NCI-H146 (cell line): Measurements from ENCODE around the gene KRTAP9-6.
"Not testable (repeated sequence)": the region's sequence is repeated elsewhere in the genome, so short reads cannot be mapped to it uniquely, and the experiment has no call there.

Experiments used
- DNase-seq: peaks from one replicate; lab custom pipeline; 2025; lab: John Stamatoyannopoulos, UW

The KRTAP9-6 gene

GRCh38 chr17:41265078-41265477 lies at the start of gene KRTAP9-6:
Gene KRTAP9-6 (plus strand): TSS chr17:41265378. CDS start chr17:41265378, 0 bp downstream.
- DNase-seq, result no peak

DNA sequence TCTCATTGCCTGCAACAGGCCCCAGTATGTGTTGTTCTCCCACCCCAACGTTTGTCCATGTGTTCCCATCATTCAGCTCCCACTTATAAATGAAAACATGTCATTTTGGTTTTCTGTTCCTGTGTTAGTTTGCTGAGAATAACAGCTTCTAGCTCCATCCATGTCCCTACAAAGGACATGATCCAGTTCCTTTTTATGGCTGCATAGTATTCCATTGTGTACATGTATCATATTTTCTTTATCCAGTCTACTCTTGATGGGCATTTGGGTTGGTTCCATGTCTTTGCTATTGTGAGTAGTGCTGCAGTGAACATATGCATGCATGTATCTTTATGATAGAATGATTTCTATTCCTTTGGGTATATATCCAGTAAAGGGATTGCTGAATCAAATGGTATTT lies 49.5 kb upstream of the KRTAP9-6 start:
- no peak for DNase-seq

- DNase-seq, result no peak
Measured at GRCh38 chr17:41223821-41224220, 41.4 kb upstream of the KRTAP9-6 start.

DNA sequence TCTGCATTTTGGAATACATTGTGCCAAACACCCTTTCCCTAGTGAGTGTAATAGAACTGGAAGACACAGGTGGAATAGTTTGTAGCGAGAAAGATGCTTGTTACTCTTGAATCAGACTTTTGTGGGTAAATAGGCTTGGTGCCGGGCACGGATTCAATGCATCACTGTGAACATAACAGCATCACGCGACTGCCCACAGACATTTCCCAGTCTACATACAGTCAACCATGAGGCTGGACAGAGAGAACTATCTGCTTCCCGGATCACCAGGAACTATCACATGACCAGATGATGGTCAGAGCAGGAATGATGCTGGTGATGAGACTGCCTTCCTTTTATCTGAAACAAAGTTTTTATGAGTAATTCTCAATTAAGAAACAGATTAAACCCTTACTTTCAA lies 39.1 kb upstream of the KRTAP9-6 start:
- no peak for DNase-seq

- DNase-seq, result not testable (repeated sequence)
Measured at GRCh38 chr17:41226598-41227095, 38.5 kb upstream of the KRTAP9-6 start, which contains the start of gene KRTAP9-2. Gene KRTAP9-2 (plus strand): TSS chr17:41226648. CDS start chr17:41226655, 7 bp downstream.

DNA sequence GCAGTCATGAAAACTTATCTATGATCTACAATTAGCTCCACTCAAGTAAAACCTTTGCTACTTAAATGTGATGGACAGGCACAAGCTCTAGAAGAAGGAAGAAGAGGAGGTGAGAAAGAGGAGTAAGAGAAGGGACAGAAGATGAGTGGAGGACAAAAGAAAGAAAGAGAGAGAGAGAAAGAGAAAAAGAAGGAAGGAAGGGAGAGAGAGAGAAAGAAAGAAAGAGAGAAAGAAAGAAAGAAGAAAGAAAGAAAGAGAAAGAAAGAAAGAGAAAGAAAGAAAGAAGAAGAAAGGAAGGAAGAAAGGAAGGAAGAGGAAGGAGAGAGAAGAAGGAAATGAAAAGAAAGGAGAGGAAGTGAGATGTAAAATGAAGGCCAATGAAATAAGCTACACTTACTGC lies 35.1 kb upstream of the KRTAP9-6 start:
- no peak for DNase-seq

DNA sequence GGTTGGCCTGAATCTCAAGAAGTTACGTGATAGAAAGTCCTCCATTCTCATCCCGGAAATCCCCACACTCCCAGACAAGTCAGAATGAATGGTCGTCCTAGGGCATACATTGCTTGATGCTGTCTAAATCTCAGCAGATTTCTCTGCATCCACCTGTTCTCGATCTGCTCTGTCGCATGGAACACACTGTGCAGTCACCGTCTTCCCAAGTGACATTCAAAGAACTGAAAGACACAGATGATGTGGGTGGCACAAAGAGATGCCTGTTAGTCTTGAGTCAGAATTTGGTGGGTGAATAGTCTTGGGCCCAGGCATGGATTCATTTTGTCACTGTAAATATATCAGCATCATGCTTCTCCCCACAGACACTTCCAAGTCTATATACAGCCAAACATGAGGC lies 33.4 kb upstream of the KRTAP9-6 start:
- no peak for DNase-seq

GRCh38 chr17:41232399-41233105 lies 32.6 kb upstream of the KRTAP9-6 start, which contains the start of gene KRTAP9-3:
Gene KRTAP9-3 (plus strand): TSS chr17:41232449. CDS start chr17:41232502, 53 bp downstream.
- DNase-seq, result not testable (repeated sequence)

- not testable (repeated sequence) for DNase-seq
Measured at GRCh38 chr17:41237116-41237515, 28.1 kb upstream of the KRTAP9-6 start.

DNA sequence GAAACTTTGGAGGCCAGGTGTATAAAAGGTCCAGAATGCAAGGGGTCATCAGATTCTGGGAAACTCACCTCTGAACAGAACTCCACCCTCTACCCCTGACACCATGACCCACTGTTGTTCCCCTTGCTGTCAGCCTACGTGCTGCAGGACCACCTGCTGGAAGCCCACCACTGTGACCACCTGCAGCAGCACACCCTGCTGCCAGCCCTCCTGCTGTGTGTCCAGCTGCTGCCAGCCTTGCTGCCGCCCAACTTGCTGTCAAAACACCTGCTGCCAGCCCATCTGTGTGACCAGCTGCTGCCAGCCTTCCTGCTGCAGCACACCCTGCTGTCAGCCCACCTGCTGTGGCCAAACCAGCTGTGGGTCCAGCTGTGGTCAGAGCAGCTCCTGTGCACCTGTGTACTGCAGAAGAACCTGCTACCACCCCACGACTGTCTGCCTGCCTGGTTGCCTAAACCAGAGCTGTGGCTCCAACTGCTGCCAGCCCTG lies 27.2 kb upstream of the KRTAP9-6 start, which contains the start of gene KRTAP9-8:
Gene KRTAP9-8 (plus strand): TSS at position 51 of the 489 bp plus-strand sequence. CDS start 53 bp downstream, at position 104.
- DNase-seq, result not testable (repeated sequence)

- DNase-seq, result not testable (repeated sequence)
Measured at GRCh38 chr17:41246995-41247787, 18.0 kb upstream of the KRTAP9-6 start.

GRCh38 chr17:41249637-41250240 lies 15.4 kb upstream of the KRTAP9-6 start, which contains the start of gene KRTAP9-4:
Gene KRTAP9-4 (plus strand): TSS chr17:41249687. CDS start chr17:41249721, 34 bp downstream.
- DNase-seq, result not testable (repeated sequence)

DNA sequence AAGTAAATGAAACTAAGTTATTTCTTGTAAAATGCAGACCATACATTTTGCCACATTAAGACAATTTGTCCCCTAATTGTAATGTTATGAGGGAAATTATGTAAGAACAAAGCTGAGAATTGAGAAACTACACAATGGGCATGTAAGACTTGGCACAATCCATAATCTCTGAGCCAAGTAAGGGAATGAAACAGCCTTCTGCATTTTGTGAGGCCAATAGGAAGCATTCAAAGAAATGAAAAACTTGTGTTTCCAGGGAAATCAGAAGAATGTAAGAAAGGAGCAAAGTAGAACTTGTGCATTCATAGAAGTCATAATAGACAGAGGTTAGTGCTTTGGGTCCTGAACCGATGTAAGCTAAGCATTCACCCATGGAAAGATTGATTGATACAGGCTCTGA lies 13.9 kb upstream of the KRTAP9-6 start:
- no peak for DNase-seq

GRCh38 chr17:41254861-41255260 lies 10.3 kb upstream of the KRTAP9-6 start:
- DNase-seq, result no peak

DNA sequence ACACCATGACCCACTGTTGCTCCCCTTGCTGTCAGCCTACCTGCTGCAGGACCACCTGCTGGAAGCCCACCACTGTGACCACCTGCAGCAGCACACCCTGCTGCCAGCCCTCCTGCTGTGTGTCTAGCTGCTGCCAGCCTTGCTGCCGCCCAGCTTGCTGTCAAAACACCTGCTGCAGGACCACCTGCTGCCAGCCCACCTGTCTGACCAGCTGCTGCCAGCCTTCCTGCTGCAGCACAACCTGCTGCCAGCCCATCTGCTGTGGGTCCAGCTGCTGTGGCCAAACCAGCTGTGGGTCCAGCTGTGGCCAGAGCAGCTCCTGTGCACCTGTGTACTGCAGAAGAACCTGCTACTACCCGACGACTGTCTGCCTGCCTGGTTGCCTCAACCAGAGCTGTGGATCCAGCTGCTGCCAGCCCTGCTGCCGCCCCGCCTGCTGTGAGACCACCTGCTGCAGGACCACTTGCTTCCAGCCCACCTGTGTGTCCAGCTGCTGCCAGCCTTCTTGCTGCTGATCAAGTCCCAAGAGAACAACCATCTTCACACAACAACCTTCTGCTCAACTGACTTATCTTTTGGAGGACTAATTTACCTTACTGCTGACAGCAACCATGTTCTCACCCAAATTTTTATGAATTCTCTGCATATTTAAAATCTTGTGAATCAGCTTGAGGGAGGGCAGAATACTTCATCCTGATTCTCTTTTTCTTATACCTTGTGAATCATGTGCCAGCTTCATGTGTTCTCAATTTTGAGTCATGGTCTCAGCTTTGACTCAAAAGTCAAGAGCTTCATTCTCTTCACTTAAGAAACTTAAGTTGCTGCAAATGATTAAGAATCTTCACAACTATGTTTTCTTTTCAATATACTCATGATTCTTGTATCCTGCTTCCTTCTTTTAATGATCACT lies 9.5 kb upstream of the KRTAP9-6 start, which contains the start of gene KRTAP9-9:
Gene KRTAP9-9 (plus strand): TSS at position 4 of the 910 bp plus-strand sequence.
- not testable (repeated sequence) for DNase-seq

DNA sequence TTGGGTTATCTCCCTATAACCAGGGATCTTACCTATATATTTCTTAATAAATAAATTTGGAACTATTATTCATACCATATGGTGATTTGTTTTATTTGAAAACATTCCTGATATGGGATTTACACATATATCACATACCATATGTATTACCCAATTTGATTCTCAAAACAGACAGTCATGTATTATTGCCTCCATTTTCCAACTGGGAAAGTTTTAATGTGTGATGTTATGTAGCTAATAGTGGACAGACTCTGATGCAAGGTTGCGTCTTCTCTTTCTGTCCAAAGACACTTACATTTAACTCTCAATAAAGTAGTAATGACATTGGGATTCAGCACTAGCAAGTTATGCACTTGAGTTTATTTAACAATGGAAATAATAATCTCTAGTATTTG lies 8.9 kb upstream of the KRTAP9-6 start:
- no peak for DNase-seq

DNA sequence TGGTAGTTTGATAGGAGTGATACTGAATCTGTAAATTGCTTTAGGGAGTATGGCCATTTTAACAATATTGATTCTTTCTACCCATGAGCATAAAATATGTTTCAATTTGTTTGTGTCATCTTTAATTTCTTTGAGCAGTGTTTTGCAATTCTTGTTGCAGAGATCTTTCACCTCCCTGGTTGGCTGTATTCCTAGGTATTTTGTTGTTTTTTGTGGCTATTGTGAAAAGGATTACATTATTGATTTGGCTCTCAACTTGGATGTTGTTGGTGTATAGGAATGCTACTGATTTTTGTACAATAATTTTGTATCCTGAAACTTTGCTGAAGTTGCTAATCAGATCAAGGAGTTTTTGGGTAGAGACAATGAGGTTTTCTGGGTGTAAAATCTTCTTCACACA lies 6.8 kb upstream of the KRTAP9-6 start:
- DNase-seq, result no peak

DNA sequence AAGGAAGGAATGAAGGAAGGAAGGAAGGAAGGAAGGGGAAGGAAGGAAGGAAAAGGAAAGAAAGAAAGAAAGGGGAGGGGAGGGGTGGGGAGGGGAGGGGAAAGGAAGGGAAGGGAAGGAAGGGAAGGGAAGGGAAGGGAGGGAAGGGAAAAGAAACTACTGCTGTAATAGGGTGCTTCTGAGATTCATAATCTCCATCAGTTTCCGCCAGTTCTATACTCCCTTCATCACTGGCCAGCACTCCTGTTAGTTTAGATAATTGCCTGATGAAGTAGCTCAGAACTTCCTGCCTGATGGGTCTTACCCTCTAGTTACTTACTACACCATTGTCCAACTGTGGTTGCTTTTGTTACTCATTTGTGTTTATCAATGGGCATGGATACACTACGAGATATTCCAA lies 2.0 kb upstream of the KRTAP9-6 start:
- no peak for DNase-seq

DNA sequence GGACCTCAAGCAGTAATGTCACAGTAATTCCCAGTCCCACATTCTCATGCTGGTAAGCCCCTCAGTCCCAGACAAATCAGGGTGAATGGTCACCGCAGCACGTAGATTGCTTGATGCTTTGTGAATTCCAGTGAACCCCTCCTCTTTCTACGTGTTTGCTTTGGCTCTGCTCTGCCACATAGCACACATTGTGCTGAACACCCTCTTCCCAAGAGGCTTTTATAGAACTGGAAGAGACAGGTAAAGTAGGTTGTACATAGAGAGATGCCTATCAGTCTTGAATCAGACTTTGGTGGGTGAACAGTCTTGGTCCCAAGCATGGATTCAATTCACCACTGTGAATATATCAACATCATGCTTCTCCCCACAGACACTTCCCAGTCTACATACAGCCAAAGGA lies 579 bp upstream of the KRTAP9-6 start:
- no peak for DNase-seq

- DNase-seq, result no peak
Measured at GRCh38 chr17:41267711-41268110, 2.5 kb downstream of the KRTAP9-6 start.

DNA sequence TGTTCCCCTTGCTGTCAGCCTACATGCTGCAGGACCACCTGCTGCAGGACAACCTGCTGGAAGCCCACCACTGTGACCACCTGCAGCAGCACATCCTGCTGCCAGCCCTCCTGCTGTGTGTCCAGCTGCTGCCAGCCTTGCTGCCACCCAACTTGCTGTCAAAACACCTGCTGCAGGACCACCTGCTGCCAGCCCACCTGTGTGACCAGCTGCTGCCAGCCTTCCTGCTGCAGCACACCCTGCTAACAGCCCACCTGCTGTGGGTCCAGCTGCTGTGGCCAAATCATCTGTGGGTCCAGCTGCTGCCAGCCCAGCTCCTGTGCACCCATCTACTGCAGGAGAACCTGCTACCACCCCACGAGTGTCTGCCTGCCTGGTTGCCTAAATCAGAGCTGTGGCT lies 6.1 kb downstream of the KRTAP9-6 start:
- DNase-seq, result not testable (repeated sequence)
